GM12873 (cell line): ENCODE data around the gene B9D2.

Source experiments
- CTCF ChIP-seq: IDR thresholded peaks from 2 replicates; pipeline ENCODE4 v1.5.1; 2012; ENCODE audit warnings: low read depth, mild to moderate bottlenecking, moderate library complexity, low read length, control low read depth; ENCODE audit not compliant: insufficient read depth; ENCODE audit errors: missing control alignments

The B9D2 gene

GRCh38 chr19:41352609-41353465 lies 11.1 kb downstream of the B9D2 start:
- peak; percentile 76 for TF ChIP-seq CTCF

GRCh38 chr19:41352279-41352608 lies 11.7 kb downstream of the B9D2 start:
- no peak for TF ChIP-seq CTCF

- no peak for TF ChIP-seq CTCF
Observed at GRCh38 chr19:41351339-41352245, 12.4 kb downstream of the B9D2 start.

GRCh38 chr19:41350735-41351338 lies 13.1 kb downstream of the B9D2 start:
- TF ChIP-seq CTCF, result no peak

DNA sequence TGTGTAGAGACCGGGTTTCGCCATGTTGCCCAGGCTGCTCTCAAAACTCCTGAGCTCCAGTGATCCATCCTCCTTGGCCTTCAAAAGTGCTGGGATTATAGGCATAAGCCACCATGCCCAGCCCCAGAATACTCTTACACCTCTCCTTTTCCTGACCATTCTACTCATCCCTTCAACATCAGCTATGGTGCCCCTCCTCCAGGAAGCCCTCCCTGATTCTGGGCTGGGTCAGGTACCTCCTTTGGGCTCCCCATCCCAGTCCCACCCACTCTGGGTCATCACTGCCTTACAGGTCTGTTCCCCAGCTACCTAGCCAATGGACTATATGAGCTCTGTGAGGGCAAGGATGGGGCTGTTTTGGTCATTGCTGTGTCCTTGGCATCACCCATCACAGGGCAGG lies 19.8 kb downstream of the B9D2 start:
- no peak for TF ChIP-seq CTCF

DNA sequence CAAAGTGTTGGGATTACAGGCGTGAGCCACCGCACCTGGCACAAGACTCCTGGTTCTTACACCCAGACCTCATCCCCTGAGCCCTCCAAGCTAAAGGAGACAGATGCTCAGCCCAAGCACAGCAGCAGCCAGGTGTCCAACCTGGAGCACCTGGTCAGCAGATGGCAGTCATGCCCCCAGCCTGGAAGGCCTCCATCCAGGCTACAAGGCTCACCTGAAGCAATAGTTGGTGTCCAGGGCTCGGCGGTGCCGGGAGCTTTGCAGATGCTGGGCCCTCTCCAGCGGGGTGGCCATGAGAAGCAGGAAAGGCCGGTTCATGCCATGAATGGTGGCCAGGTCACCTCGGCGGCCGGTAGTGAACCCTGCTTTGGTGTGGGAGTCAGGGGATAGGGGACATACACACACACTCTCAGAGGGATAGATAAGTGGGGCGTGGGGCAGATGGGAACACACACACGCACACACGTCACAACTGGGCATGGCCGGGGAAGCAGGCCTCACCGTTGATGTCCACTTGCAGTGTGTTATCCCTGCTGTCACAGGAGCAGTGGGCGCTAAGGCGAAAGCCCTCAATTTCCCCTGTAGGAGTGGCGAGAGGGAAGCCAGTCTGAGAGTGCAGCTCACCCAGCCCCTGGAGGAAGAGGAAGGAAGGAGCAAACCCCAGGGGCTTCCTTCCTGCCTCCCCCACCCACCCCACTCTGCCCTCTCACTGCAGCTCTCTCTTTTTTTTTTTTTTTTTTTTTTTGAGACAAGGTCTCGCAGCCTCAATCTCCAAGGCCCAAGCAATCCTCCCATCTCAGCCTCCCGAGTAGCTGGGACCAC lies 22.1 kb downstream of the B9D2 start:
- no peak for TF ChIP-seq CTCF
